Measurements from ENCODE around the gene RAVER1.
A peak's percentile ranks its signal among the peaks of the same experiment; 100 is the strongest.

RAVER1 gene

GRCh38 chr19:10317045-10317856, 16.1 kb downstream of the RAVER1 start:
- no peak for DNase-seq

- no peak for DNase-seq
Observed at GRCh38 chr19:10316229-10317044, 16.9 kb downstream of the RAVER1 start.

- DNase-seq, result peak; percentile 58
Observed at GRCh38 chr19:10315335-10316214, 17.8 kb downstream of the RAVER1 start, which contains the start of gene FDX2. FDX2 (minus strand) TSS chr19:10316015; CDS start chr19:10315996, 19 bp downstream.

- no peak for DNase-seq
Observed at GRCh38 chr19:10309423-10309822, 23.9 kb downstream of the RAVER1 start, which contains the start of gene ZGLP1. ZGLP1 (minus strand) TSS chr19:10309815.

- DNase-seq, result no peak
Observed at GRCh38 chr19:10306327-10306726, 27.0 kb downstream of the RAVER1 start.

GRCh38 chr19:10305139-10305806, 28.1 kb downstream of the RAVER1 start:
- no peak for DNase-seq

GRCh38 chr19:10299545-10300458, 33.5 kb downstream of the RAVER1 start:
- DNase-seq, result no peak

GRCh38 chr19:10295847-10296591, 37.3 kb downstream of the RAVER1 start:
- DNase-seq, result no peak

GRCh38 chr19:10295305-10295846, 38.0 kb downstream of the RAVER1 start:
- DNase-seq, result no peak

GRCh38 chr19:10294368-10294697, 39.0 kb downstream of the RAVER1 start:
- no peak for DNase-seq

GRCh38 chr19:10293637-10294367, 39.5 kb downstream of the RAVER1 start:
- no peak for DNase-seq

- DNase-seq, result no peak
Observed at GRCh38 chr19:10292789-10293636, 40.3 kb downstream of the RAVER1 start.

GRCh38 chr19:10292206-10292788, 41.0 kb downstream of the RAVER1 start:
- DNase-seq, result no peak

GRCh38 chr19:10291554-10292205, 41.6 kb downstream of the RAVER1 start:
- DNase-seq, result no peak

GRCh38 chr19:10290876-10291553, 42.3 kb downstream of the RAVER1 start:
- DNase-seq, result peak; percentile 11

GRCh38 chr19:10290357-10290875, 42.9 kb downstream of the RAVER1 start:
- DNase-seq, result no peak
